Erythroblast (primary cell): ENCODE measurements around the gene CCNY.

ENCODE experiments used
- DNase-seq, 2 experiments: peaks; one replicate each; lab custom pipeline; 2025; lab: John Stamatoyannopoulos, UW
- GATA1 ChIP-seq: IDR thresholded peaks from 2 replicates; pipeline ENCODE4 v1.6.1; 2011; ENCODE audit warnings: low read depth, mild to moderate bottlenecking, control low read depth, low read length, moderate library complexity
- POLR2A ChIP-seq: IDR thresholded peaks from 2 replicates; pipeline ENCODE4 v1.6.1; 2011; ENCODE audit warnings: mild to moderate bottlenecking, low read length

The CCNY gene

DNA sequence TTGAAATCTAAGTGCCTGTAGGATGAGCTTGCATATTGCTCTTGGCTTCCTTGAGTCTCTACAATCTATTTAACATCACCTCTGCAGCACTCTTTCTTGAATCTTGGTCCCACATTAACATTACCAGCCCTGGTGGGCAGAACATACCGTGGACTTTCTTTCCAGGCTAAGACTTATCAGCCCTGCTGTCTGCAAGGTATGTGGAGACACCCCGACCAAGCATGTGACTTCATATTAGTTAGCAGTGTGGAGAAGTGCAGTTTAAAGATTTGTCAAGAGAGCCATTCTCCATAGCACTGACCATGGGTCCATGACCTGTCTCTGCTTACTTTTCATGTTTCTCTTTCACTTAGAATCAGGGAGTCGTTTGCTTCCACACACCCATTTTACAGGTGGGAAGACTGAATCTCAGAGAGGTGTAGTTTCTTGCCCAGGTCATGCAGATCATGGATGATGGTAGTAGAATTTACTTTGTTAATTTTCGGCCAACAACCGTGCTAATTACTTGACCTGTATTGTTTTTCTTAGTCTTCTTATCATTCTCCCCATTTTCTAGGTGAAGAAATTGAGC, 6.0 kb downstream of the CCNY start:
- no peak for TF ChIP-seq POLR2A
- no peak for TF ChIP-seq GATA1
- no peak for DNase-seq

GRCh38 chr10:35343739-35344138, 7.4 kb downstream of the CCNY start:
- TF ChIP-seq GATA1 (no peak), POLR2A (no peak)
- no peak for DNase-seq

- no peak for TF ChIP-seq GATA1
- TF ChIP-seq POLR2A, result no peak
These were observed 9.1 kb downstream of the CCNY start for GRCh38 chr10:35345383-35345742.

DNA sequence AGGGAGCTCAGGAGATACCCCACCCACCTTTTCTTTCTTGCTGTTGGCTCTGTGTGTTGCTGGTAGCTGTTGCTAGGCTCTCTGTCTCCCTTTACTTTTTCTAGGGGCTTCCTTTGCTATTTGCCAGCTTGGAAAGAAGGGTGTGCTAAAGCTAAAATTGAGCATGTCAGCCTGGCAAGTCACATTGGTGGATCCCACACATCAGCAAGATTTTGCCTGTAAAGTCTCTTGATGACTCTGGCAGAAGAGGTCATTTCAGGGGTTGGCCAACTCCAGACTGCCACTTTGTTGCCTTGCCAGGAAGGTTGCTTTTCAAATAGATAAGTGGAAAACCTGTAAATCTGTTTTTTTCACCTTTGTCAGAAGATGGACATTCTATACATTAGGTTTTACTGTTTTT, 9.9 kb downstream of the CCNY start:
- DNase-seq, result no peak
- TF ChIP-seq POLR2A (no peak), GATA1 (no peak)

More at GRCh38 chr10:35345383-35345742, 9.1 kb downstream of the CCNY start:
- DNase-seq, result no peak

- TF ChIP-seq GATA1 (no peak), POLR2A (no peak)
- DNase-seq, result no peak
These were observed 10.8 kb downstream of the CCNY start for GRCh38 chr10:35347121-35347562.

- DNase-seq, result no peak
- no peak for TF ChIP-seq POLR2A
- TF ChIP-seq GATA1, result no peak
These were observed 11.7 kb downstream of the CCNY start for GRCh38 chr10:35347899-35348608.

DNA sequence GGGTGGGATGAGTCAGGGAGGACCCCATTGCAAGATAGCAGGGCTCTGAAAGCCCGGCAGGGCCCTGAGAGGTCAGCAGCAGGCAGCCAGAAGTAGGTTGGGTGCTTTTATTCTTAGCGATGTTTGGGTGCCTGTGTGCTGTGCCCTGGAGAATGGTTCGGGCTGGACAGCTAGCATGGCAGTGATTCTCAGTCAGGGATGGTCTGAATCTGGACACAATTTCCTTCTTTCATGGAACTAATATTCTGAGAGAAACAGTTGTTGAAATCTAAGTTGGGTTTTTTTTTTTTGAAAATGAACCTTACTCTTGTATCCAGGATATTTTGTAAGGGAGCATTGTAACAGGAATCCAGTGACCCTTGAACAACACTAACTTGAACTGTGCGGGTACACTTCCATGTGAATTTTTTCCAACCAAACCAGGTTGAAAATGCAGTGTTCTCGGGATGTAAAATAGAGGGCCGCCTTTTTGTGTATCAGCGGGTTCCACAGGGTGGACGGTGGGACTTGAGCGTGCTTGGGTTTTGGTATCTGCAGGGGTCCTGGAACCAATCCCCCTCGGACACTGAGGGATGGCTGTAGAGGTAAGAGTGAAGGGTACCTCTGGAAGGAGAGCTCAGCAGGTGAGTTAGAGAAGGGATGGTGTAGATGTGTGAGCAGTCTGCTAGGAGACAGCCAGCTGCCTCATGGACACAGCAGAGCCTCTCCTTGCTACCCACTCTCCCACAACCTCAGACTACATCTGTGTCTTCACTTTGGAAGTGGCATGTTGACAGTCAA, 12.5 kb downstream of the CCNY start:
- TF ChIP-seq POLR2A (no peak), GATA1 (no peak)
- no peak for DNase-seq

DNA sequence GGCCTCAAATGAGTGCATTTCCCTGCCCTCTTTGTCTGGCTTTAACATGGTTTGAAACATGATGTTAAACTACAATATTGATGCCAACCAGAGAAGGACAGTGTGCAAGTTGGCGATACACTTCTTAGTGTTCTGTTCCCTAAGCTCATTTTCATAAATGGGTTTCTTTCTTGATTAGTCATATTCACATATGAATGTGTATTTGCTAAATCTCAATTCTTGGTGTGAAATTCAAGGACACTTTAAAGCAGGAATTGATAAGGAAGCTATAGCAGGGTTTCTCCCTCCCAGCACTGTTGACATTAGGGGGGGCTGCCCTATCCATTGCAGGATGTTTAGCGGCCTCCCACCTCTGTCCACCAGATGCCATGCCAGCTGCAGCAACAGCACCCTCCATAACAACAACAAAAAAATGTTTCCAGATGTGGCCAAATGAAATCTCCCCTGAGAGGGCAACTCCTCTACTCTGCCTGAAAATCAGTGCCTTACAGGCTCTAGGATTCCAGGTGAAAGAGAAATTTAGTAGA, 13.1 kb downstream of the CCNY start:
- TF ChIP-seq POLR2A, result no peak
- TF ChIP-seq GATA1, result no peak
- no peak for DNase-seq

DNA sequence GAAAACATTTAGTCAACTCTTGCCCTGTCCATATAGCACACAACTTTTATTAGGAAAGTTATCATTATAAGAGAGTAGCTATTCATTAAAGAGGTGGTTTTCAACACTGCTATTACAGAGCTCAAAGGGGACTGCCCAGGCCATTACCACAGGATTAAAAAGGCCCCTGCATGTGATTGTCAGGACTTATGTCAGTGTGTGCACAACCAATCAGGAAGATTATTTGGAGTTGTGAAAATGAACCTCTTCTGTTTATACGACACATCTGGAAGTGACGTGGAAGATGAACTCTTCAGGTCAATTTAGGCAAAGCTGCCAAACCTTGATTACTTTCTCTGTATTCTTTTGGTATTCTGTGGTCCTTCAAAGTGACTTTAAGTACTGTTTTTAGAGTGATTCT, 14.7 kb downstream of the CCNY start:
- DNase-seq, result no peak
- TF ChIP-seq GATA1 (no peak), POLR2A (no peak)

- DNase-seq, result no peak
- TF ChIP-seq POLR2A (no peak), GATA1 (no peak)
These were observed 15.8 kb downstream of the CCNY start for GRCh38 chr10:35352097-35352496.

DNA sequence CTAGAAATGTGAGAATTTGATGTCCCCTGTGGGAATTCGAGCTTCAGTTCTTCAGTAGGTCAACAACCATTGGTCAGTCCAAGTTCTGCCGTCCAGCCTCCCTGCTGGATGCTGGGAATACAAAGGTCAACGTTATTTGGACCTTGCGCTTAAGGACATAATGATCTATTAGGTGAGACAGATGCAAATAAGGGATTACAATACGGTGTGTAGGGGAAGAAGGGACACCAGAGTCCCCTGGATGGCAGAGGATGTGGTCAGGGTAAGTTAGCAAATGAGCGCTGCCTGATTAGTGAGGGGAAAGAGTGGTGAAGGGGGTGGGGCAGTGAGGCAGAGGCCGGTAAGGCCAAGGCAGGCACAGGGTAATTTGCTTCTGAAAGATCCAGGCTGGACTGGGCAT, 16.2 kb downstream of the CCNY start:
- TF ChIP-seq POLR2A (no peak), GATA1 (no peak)
- no peak for DNase-seq

DNA sequence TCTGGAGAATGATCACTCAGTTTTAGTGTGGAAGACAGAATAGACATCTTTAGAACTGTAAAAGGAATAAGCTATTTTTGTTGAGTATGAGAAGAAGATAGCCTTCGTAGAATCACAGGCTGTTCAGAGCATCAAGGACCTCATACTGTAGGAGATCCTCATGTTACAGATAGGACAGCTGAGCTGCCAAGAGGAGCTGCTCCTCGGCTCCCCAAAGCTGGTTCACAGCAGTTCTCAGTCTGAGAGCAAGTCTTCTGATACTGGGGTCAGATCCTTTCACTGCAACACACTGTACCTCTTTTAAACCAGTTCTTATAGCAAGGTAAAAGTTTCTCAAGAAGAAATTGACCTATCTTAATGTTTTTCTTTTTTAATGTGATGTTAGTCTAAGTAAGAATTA, 17.1 kb downstream of the CCNY start:
- no peak for DNase-seq
- TF ChIP-seq POLR2A (no peak), GATA1 (no peak)

GRCh38 chr10:35353805-35354204, 17.5 kb downstream of the CCNY start:
- TF ChIP-seq GATA1, result no peak
- no peak for TF ChIP-seq POLR2A
- no peak for DNase-seq

DNA sequence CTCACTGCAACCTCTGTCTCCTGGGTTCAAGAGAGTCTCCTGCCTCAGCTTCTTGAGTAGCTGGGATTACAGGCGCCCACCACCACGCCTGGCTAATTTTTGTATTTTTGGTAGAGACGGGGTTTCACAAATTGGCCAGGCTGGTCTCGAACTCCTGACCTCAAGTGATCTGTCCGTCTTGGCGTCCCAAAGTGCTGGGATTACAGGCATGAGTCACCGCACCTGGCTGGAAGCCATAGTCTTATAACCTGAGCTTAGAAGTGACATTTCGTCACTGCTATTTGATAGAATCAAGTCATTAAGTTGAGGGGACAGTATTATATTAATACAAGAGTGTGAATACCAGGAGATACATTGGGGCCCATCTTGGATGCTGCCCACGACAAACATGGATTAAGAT, 17.9 kb downstream of the CCNY start:
- peak; percentile 4 to 36 for DNase-seq
